T follicular helper cell (primary cell): ENCODE results near the gene PMF1.
"Not testable (repeated sequence)": the region's sequence is repeated elsewhere in the genome, so short reads cannot be mapped to it uniquely, and the experiment has no call there.

Experiments
- DNase-seq: peaks from one replicate; pipeline ENCODE4 v3.0.0-alpha.2; 2020; ENCODE audit warnings: low read depth
- total RNA-seq, 2 experiments: gene quantifications; one replicate each; lab custom pipeline; 2026; lab: John Stamatoyannopoulos, UW

The PMF1 gene, protein sequence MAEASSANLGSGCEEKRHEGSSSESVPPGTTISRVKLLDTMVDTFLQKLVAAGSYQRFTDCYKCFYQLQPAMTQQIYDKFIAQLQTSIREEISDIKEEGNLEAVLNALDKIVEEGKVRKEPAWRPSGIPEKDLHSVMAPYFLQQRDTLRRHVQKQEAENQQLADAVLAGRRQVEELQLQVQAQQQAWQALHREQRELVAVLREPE
- 17.8 to 40.8 reads per million in 2 experiments for total RNA-seq

DNA sequence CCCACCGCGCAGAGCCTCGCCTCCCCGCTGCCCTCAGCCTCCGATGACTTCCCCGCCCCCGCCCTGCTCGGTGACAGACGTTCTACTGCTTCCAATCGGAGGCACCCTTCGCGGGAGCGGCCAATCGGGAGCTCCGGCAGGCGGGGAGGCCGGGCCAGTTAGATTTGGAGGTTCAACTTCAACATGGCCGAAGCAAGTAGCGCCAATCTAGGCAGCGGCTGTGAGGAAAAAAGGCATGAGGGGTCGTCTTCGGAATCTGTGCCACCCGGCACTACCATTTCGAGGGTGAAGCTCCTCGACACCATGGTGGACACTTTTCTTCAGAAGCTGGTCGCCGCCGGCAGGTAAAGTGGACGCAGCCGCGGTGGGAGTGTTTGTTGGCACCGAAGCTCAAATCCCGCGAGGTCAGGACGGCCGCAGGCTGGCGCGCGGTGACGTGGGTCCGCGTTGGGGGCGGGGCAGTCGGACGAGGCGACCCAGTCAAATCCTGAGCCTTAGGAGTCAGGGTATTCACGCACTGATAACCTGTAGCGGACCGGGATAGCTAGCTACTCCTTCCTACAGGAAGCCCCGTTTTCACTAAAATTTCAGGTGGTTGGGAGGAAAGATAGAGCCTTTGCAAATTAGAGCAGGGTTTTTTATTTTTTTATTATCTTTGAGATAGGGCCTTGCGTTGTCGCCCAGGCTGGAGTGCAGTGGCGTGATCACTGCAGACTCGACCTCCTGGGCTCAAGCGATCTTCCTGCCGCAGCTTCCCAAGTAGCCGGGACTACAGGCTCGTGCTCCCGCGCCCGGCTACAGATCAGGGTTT lies at the start of gene PMF1:
Gene PMF1, plus strand, starts transcription at position 175 of the 811 bp plus-strand sequence. Its CDS starts 9 bp downstream, at position 184.
- peak; percentile 94 for DNase-seq

DNA sequence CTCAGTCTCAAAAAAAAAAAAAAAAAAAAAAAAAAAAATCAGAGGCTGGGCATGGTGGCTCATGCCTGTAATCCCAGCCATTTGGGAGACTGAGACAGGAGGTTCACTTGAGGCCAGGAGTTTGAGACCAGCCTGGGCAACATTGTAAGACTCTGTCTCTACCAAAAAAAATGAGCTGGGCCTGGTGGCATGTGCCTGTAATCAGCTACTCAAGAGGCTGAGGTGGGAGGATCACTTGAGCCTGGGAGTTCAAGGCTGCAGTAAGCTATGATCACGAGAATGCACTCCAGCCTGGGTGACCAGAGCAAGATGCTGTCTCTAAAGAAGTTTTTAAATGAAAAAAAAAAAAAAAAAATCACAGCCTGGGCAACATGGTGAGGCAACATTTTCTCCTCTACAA lies 49.1 kb upstream of the PMF1 start:
- no peak for DNase-seq

DNA sequence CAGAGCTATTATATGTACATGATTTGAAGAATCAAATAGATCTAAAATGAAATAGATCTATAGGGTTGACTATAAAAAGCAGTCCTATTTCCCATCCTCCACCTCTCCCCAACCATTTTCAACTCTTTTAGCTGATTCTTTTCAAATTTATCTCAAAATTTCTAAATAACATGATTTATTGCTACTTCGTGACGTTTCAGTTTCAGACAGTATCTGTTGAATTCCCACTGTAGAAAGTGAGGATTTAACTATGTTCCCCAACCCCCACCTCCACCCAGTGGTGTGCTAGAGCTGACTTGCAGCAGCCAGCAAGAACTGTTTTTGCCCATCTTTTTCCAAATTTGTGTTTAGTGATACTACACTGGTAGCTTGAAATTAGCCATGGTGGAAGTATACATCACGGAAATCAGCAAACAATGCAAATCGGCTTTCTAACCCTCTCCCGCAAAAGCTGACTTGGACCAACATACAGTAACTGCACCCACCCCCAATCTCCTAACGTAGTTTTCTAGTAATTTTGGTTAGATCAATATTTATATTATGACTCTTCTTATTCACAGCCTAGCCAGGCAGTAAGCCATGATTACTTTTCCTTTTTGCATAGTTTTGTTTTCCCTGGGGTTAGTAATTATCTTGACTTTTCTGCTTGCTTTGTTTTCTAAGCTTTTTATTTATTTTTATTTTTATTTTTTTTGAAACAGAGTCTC lies 48.5 kb upstream of the PMF1 start:
- no peak for DNase-seq

DNA sequence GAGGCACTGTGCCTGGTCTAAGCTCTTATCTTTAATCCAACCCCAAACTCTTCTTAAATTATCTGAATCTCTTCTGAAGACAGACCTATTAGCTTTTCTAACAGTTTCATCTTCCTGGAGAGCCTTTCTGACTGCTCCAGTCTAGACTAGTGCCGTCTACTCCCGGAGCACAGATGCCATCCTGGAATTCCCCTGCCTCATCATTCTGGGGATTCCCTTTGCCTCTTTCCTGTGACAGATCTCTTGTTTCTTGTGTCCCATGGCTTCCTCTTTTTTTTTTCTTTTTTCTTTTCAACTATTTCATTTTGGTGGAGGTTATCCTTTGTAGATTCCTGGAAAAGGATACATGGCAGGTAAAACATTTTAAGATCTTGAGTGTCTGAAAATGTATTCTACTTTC lies 47.7 kb upstream of the PMF1 start:
- no peak for DNase-seq

DNA sequence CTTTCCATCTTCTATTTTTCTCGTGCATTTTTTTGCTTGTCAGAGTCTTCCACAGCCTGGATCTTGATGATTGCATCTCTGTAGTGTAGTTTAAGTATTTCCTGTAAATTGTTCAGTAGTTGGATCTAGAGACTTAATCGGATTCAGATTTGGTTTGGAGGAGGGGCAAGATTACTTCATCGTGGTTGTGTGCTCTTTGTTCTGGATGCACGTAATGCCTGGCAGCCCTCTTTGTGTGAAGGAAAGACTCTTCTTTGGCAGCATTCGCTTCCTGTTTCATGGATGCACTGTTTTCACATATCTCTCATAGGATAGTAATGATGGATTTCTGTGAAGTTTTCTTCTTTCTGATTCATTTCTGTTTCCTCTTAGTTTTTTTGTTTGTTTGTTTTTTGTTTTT lies 45.3 kb upstream of the PMF1 start:
- DNase-seq, result no peak

DNA sequence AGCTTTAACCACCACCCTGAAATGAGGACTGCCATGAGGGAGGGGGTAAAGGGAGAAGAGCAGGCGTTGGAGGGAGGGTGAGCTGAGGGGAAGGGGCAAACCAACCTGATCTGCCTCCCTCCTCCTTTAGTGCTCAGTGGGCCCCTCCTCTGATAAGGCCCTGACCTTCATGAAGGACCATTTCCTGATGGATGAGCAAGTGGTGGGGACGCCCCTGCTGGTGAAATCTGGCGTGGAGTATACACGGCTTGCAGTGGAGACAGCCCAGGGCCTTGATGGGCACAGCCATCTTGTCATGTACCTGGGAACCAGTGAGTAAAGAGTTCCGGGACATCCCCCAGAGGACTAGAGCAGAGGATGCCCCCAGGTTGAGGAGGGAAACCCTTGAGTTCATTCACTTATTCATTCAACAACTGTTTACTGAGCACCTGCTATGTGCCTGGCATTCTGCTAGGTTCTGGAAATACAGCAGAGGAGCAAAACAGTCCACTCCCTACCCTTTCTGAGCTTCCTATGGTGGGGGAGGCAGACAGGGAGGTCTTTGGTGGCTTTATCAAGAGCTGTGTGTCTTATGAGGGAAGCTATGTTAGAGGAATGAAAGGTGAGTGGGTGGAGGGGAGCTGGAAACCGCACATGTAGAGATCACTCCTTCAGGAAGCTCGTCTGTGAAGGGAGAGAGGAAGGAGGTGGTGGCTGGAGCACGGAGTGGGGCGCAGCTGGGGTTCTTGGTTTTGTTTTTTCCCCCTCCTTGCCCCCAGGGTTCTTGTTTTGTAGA lies 39.9 kb upstream of the PMF1 start:
- DNase-seq, result no peak

DNA sequence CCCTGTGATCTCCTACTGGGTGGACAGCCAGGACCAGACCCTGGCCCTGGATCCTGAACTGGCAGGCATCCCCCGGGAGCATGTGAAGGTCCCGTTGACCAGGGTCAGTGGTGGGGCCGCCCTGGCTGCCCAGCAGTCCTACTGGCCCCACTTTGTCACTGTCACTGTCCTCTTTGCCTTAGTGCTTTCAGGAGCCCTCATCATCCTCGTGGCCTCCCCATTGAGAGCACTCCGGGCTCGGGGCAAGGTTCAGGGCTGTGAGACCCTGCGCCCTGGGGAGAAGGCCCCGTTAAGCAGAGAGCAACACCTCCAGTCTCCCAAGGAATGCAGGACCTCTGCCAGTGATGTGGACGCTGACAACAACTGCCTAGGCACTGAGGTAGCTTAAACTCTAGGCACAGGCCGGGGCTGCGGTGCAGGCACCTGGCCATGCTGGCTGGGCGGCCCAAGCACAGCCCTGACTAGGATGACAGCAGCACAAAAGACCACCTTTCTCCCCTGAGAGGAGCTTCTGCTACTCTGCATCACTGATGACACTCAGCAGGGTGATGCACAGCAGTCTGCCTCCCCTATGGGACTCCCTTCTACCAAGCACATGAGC lies 36.1 kb upstream of the PMF1 start:
- DNase-seq, result no peak

DNA sequence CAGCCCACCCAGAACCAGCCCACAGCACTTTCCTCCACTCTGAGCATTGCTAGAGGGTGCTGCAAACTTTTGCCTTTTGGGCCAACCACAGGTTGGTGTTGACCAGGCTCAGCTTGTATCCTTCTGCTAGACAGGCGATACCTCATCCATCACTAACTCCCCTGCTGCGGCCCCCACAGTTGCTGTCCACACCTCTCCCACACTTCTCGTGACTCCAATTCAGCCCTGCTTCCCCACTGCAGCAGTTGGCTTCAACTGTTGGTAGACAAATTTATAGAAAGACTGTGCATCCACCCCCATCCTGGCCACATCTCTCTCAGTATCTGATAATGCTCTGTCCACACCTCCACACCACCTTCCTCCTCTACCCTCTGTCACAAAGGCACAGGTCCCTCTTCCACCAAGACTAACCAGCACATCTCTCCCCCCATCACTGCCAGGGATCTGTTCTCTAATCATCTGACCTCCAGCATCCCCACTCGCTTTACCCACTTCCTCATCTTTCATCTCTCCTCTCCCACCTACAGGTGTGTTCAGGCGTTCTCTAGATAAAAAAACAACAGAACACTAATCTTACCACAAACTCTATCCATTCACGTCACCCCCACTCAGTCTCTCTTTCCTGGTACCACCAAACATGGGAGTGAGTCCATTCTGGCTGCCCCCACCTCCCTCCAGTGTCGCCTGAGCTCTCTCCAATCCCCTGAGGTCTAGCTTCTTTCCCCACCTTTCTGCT lies 34.7 kb upstream of the PMF1 start:
- DNase-seq, result no peak

DNA sequence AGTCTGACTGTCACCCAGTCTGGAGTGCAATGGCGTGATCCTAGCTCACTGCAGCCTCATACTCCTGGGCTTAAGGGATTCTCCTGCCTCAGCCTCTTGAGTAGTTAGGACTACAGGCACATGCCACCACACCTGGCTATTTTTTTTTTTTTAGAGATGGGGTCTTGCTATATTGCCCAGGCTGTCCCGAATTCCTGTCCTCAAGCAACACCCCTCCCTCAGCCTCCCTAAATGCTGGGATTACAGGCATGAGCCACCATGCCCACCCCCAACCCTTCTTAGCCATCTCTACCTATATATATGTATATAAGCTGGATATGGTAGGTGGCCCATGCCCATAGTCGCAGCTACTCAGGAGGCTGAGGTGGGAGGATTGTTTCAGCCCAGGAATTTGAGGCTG lies 32.3 kb upstream of the PMF1 start:
- no peak for DNase-seq

DNA sequence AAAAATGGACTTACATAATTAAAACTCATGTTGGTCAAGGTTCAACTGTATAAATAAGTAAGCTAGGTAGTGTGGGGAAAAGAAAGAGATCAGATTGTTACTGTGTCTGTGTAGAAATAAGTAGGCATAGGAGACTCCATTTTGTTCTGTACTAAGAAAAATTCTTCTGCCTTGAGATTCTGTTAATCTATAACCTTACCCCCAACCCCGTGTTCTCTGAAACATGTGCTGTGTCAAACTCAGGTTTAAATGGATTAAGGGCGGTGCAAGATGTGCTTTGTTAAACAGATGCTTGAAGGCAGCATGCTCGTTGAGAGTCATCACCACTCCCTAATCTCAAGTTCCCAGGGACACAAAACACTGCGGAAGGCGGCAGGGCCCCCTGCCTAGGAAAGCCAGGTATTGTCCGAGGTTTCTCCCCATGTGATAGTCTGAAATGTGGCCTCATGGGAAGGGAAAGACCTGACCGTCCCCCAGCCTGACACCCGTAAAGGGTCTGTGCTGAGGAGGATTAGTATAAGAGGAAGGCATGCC lies 31.3 kb upstream of the PMF1 start:
- DNase-seq, result not testable (repeated sequence)

DNA sequence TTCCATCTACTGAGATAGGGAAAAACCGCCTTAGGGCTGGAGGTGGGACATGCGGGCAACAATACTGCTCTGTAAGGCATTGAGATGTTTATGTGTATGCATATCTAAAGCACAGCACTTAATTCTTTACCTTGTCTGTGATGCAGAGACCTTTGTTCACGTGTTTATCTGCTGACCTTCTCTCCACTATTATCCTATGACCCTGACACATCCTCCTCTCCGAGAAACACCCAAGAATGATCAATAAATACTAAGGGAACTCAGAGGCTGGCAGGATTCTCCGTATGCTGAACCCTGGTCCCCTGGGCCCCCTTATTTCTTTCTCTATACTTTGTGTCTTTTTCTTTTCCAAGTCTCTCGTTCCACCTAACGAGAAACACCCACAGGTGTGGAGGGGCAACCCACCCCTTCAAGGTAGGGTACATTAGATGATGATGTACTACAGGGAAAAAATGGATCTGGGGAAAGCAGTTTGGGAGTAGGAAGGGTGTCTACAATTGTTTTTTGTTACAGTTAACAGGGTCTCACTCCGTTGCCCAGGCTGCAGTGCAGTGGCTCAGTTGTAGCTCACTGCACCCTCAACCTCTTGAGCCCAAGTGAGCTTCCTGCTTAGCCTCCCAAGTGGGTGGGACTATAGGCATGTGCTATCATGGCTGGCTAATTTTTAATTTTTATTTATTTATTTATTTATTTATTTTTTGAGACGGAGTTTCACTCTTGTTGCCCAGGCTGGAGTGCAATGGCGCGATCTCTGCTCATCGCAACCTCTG lies 30.6 kb upstream of the PMF1 start:
- not testable (repeated sequence) for DNase-seq

DNA sequence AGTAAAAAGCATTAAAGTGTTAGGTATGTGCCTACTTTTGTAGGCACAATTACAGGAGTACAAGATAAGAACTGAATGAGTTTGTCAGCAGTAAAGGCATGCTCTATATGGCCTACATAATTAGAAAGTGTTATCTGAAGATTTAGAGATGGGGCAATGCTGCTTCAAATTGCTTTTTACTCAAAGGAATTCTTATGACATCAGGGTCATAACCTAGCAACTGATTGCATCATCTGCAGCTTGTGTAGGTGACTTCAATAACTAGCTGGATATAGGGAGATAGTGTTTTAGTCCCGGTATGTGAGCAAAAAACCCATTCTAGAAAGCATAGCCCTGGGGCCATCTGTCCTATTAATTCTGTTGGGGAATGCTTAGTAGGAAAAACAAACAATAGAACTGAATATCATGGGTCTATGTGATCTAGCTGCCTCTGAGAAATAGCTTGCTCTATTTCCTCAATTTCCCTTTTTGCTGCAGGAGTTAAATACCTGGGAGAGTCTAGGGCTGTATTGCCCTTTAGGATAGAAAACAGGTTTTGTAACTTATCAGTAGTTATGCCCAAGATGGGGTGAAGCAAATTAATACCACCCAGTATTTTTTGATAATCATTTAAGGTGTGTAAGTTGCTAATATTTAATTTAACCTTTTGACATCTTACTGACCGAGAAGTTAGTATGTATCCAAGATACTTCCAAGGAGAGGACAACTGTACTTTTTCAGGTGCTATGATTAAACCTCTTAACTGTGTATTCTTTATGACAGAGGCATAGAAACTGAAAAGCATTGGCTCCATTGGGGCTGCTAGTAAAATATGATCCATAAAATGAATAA lies 26.2 kb upstream of the PMF1 start:
- not testable (repeated sequence) for DNase-seq

DNA sequence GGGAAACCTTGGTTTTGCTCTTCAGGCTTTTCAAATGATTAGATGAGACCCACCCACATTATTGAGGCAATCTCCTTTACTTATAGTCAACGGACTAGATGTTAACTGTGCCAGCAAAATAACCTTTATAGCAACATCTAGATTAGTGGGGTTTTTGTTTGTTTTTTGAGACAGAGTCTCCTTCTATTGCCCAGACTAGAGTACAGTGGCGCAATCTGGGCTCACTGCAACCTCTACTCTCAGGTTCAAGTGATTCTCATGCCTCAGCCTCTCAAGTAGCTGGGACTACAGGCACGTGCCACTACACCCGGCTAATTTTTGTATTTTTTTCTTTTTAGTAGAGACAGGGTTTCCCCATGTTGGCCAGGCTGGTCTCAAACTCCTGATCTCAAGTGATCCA lies 22.5 kb upstream of the PMF1 start:
- DNase-seq, result not testable (repeated sequence)

DNA sequence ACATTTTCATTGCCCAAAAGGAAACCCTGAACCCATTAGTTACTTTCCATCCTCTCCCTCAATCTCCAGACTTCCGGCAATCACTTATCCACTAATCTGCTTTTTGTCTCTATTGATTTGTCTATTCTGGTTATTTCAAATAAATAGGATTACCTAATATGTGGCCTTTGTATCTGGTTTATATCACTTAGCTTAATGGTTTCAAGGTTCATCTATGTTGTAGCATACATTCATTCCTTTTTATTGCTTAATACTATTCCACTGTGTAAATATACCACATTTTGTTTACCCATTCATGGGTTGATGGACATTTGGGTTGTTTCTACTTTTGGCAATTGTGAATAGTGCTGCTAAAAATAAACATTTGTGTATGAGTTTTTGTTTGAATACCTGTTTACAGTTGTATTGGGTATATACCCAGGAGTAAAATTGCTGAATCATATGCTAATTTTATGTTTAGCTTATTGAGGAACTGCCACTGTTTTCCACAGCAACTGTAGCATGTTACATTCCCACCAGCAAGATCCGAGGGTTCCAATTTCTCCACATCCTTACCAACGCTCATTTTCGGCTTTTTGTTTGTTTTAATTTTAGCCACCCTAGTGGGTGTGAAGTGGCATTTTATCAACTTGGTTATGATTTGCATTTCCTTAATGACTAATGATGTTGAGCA lies 21.4 kb upstream of the PMF1 start:
- DNase-seq, result no peak

DNA sequence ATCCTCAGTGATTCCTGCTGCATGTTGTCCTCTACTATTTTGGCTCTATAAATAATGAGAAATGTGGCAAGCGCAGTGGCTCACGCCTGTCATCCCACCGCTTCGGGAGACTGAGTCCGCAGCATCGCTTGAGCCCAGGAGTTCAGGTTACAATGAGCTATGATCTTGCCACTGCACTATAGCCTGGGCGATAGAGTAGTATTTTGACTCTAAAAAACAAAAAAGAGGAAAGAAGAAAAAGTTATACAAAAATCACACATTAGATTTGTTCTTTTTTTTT lies 19.7 kb upstream of the PMF1 start:
- no peak for DNase-seq

DNA sequence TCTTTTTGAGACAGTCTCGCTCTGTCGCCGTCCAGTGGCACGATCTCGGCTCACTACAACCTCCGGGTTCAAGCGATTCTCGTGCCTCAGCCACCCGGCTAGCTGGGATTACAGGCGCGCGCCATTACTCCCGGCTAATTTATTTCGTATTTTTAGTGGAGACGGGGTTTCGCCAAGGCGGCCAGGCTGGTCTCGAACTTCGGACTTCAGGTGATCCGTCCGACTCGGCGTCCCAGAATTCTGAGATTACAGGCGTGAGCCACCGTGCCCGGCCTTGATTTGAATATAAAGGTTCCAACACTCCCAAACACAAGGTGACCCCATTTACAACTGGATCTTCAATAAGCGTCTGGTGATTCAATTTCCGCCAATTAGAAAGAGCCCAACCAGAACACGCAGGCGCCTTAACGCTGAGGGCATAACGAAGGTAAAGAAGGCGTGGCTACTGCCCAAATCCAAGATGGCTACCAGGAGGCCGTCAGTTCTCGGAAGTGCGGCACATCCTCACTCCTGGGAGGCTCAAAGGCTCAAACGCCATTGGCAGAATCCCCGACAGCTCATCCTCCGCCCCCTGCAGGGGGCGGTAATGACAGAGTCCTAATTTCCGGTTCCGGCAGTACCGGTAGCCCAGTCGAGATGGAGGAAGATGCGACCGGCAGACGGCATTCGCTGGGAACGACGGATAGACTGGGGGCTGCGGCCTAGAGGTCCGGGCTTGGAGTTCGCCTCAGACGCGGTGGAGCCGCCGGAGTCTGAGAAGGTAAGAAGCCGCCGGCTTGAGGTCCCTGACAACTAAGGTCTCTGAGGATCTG lies 19.1 kb upstream of the PMF1 start, which contains the start of gene SLC25A44:
Gene SLC25A44, plus strand, starts transcription at position 617 of the 812 bp plus-strand sequence. CDS start 5,744 bp downstream, outside the sequence.
- peak; percentile 96 for DNase-seq

DNA sequence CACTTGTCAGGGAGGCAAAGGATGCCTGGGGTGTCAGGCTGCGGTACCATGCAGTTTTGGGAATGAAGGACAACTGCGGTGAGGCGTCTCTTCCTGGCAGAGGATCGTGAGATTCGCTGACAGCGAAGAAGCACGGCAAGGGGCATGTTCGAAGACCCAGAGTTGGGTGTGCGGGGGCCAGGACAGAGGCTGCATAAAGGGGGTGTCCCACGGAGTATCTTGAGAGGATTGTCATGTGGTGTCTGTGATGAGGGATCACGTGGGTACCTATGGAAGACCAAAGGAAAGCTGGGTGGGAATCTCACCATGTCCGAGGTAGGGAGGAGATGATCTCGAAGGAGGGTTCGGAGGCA lies 18.5 kb upstream of the PMF1 start:
- DNase-seq, result no peak

DNA sequence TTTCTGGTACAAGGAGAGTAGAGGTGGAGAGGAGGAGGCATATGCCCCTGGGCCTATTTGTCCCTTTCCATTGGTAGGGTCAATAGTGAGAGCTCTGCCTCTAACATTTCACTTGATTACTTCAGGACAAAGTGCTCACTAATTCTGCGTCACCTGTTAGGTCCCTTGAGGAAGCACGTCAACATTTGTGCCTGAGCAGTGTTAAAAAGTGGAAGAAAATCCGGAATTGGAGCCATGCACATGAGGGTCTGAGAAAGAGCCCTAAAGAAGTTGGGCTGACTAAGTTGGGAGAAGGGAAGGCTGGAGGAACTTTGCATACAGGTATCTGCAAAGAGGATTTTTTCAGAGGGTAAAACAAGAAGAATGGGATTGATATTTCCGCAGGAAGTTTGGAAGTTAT lies 17.0 kb upstream of the PMF1 start:
- no peak for DNase-seq
